NAMALWA (cell line): ENCODE results near the gene ANK2.
"Not testable (repeated sequence)": the region's sequence is repeated elsewhere in the genome, so short reads cannot be mapped to it uniquely, and the experiment has no call there.

Source experiments
- DNase-seq: peaks from one replicate; pipeline ENCODE4 v3.0.0-alpha.2; 2015; ENCODE audit warnings: low spot score

The ANK2 gene

GRCh38 chr4:113052379-113052951, 3.0 kb downstream of the ANK2 start:
- DNase-seq: peak; percentile 5

GRCh38 chr4:113053883-113054282, 4.4 kb downstream of the ANK2 start:
- DNase-seq: no peak

- DNase-seq: no peak
Measured at GRCh38 chr4:113056318-113056717, 6.9 kb downstream of the ANK2 start.

- DNase-seq: no peak
Measured at GRCh38 chr4:113057891-113058290, 8.4 kb downstream of the ANK2 start.

- DNase-seq: no peak
Measured at GRCh38 chr4:113059449-113060182, 10.2 kb downstream of the ANK2 start.

GRCh38 chr4:113060853-113061252, 11.4 kb downstream of the ANK2 start:
- DNase-seq: no peak

GRCh38 chr4:113064244-113064643, 14.8 kb downstream of the ANK2 start:
- no peak for DNase-seq

GRCh38 chr4:113065629-113066028, 16.2 kb downstream of the ANK2 start:
- no peak for DNase-seq

- not testable (repeated sequence) for DNase-seq
Measured at GRCh38 chr4:113068771-113069170, 19.3 kb downstream of the ANK2 start.

- no peak for DNase-seq
Measured at GRCh38 chr4:113069212-113069892, 19.9 kb downstream of the ANK2 start.

GRCh38 chr4:113070755-113071154, 21.3 kb downstream of the ANK2 start:
- no peak for DNase-seq

GRCh38 chr4:113071274-113071673, 21.8 kb downstream of the ANK2 start:
- DNase-seq: no peak

GRCh38 chr4:113071805-113072204, 22.4 kb downstream of the ANK2 start:
- DNase-seq: no peak

GRCh38 chr4:113073451-113074005, 24.1 kb downstream of the ANK2 start:
- no peak for DNase-seq

- no peak for DNase-seq
Measured at GRCh38 chr4:113077575-113077974, 28.1 kb downstream of the ANK2 start.

GRCh38 chr4:113078066-113078465, 28.6 kb downstream of the ANK2 start:
- DNase-seq: no peak

- no peak for DNase-seq
Measured at GRCh38 chr4:113080050-113080449, 30.6 kb downstream of the ANK2 start.

- DNase-seq: no peak
Measured at GRCh38 chr4:113080624-113081023, 31.2 kb downstream of the ANK2 start.

GRCh38 chr4:113083346-113083745, 33.9 kb downstream of the ANK2 start:
- peak; percentile 28 for DNase-seq

GRCh38 chr4:113086172-113086695, 36.8 kb downstream of the ANK2 start:
- no peak for DNase-seq

- no peak for DNase-seq
Measured at GRCh38 chr4:113088050-113088449, 38.6 kb downstream of the ANK2 start.

GRCh38 chr4:113090954-113091353, 41.5 kb downstream of the ANK2 start:
- DNase-seq: no peak

GRCh38 chr4:113094331-113094730, 44.9 kb downstream of the ANK2 start:
- DNase-seq: no peak
